Endodermal cell (in vitro differentiated cells): ENCODE measurements around the gene PTGES3. TPM values are rescaled to one million over a fixed set of nuclear protein-coding genes. Genes with fewer than 3 reads are reported as not detected.
A peak's percentile ranks its signal among the peaks of the same experiment; 100 is the strongest.

Source experiments
- DNase-seq: peaks from one replicate; pipeline ENCODE4 v3.0.0-alpha.2; 2017
- H3K27ac ChIP-seq: 2 replicates; pipeline ENCODE4 v1.5.1; 2013; ENCODE audit warnings: mild to moderate bottlenecking, low read depth, low read length, moderate library complexity
- H3K27me3 ChIP-seq: 2 replicates; pipeline ENCODE4 v1.6.1; 2013; ENCODE audit warnings: mild to moderate bottlenecking, low read length, moderate library complexity; ENCODE audit not compliant: insufficient read depth, control insufficient read depth, poor library complexity, severe bottlenecking
- H3K36me3 ChIP-seq: 2 replicates; pipeline ENCODE4 v1.7.0; 2013; ENCODE audit warnings: mild to moderate bottlenecking, low read length, moderate library complexity; ENCODE audit not compliant: control insufficient read depth, insufficient read depth
- H3K4me1 ChIP-seq: one replicate; pipeline ENCODE4 v1.7.0; 2013; ENCODE audit warnings: low read length; ENCODE audit not compliant: control insufficient read depth, insufficient read depth
- H3K4me3 ChIP-seq: 2 replicates; pipeline ENCODE4 v1.5.1; 2013; ENCODE audit warnings: mild to moderate bottlenecking, low read length, moderate library complexity
- H3K9ac ChIP-seq: 2 replicates; pipeline ENCODE4 v1.6.1; 2013; ENCODE audit warnings: mild to moderate bottlenecking, low read length, moderate library complexity; ENCODE audit not compliant: poor library complexity, severe bottlenecking; ENCODE audit errors: extremely low read depth
- H3K9me3 ChIP-seq: 2 replicates; pipeline ENCODE4 v1.6.1; 2013; ENCODE audit warnings: mild to moderate bottlenecking, low read length, moderate library complexity; ENCODE audit not compliant: control insufficient read depth
- H3K27ac Mint-ChIP-seq: 2 replicates; pipeline ENCODE4 v1.8.0; 2020; ENCODE audit warnings: mixed read lengths
- H3K27me3 Mint-ChIP-seq: 2 replicates; pipeline ENCODE4 v1.8.0; 2021; ENCODE audit warnings: mild to moderate bottlenecking, mixed read lengths; ENCODE audit not compliant: insufficient read depth
- H3K36me3 Mint-ChIP-seq: 2 replicates; pipeline ENCODE4 v1.8.0; 2020; ENCODE audit warnings: low read depth, mixed read lengths
- H3K4me1 Mint-ChIP-seq: 2 replicates; pipeline ENCODE4 v1.8.0; 2020; ENCODE audit warnings: mixed read lengths
- H3K4me3 Mint-ChIP-seq: 2 replicates; pipeline ENCODE4 v1.8.0; 2020; ENCODE audit warnings: mild to moderate bottlenecking, moderate library complexity, mixed read lengths
- H3K9me3 Mint-ChIP-seq: 2 replicates; pipeline ENCODE4 v1.8.0; 2020; ENCODE audit warnings: mild to moderate bottlenecking, mixed read lengths
- WGBS, 2 experiments: methylation state at CpG; one replicate each; pipeline versions ENCODE4 v1.1.5 to v1.1.7; 2013; ENCODE audit warnings: missing lambda C conversion rate in 2 of 2, mixed read lengths in 1 of 2; ENCODE audit not compliant: insufficient coverage in 1 of 2, insufficient read length in 1 of 2; 5-methylcytosine and 5-hydroxymethylcytosine counted together
- total RNA-seq, 2 donors: library from RNA; stranded (reverse); fragmentation: NEBNext Ultra II Directional in 1 of 2; extraction: Animal tissue kit (Norgen Biotek cat#: 25700) in 1 of 2; gene quantifications; 2 replicates in 1 of 2; 3 replicates in 1 of 2; pipeline ENCODE4 v1.2.1, GENCODE V29; 2021
- TF ChIP-seq, protein P1 (sequence below): fragments of 200-600 bp; sonication (generic); conservative IDR thresholded peaks from 2 replicates; pipeline ENCODE4 v1.5.0; 2021; ENCODE audit warnings: antibody characterized with exemption, mild to moderate bottlenecking

The PTGES3 gene
- total RNA-seq, 2 donors from 2014 or later = 275 to 320 TPM

DNA sequence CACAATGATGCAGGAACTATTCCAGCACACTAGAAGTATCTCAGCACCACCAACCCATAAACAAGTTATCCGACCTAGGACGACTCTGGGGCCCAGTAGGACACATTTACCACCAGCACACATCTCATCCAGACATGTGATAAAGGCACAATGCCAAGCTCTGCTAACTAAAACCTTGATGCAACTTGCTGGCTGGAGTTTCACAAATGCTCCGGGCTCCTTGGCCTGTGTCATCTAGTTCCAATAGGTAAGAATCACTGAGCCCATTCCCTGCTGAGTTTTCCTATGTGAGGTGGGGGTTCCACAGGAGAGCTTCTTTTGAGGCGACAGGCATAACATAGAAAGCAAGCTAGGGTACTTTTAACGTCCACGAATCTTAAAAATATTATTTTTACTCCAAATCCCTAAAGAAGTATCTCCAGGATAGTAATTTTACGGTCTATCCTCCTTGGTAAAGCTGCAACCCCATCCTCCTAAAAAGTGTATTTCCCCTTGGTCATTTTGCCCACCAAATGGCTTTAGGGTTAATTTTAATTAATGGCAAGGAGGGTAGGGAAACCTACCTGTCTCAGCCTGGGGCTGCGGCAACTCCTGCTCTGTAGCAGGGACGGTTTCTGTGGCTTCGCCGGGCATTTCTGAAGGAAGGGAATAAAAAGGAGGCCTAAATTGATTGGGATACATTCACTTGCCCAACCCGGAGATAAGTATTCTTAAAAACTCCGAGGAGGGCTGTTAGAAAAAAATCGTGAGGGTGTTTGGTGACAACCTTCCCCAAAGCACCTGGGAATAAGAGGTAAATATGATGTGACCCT, 36.0 kb upstream of the PTGES3 start:
- H3K4me1 Mint-ChIP-seq = peaks cover 48% of the 10 kb centered on the region
- no peaks in the 10 kb centered on the region for H3K27me3 Mint-ChIP-seq
- no peaks in the 10 kb centered on the region for H3K27me3 ChIP-seq
- H3K9me3 ChIP-seq = no peaks in the 10 kb centered on the region
- H3K36me3 ChIP-seq = peaks cover 51% of the 10 kb centered on the region
- peak overlapping the region; percentile 99 for H3K27ac Mint-ChIP-seq
- peak overlapping the region; percentile 100 for H3K4me3 Mint-ChIP-seq
- no peaks in the 10 kb centered on the region for H3K9me3 Mint-ChIP-seq
- H3K4me1 ChIP-seq = peaks cover 3% of the 10 kb centered on the region
- peaks cover 59% of the 10 kb centered on the region for H3K36me3 Mint-ChIP-seq
- WGBS, 2 experiments = 4% methylated on average over 8 to 14 of the region's 14 CpGs
- peak overlapping the region; percentile 99 for H3K9ac ChIP-seq
- peak; percentile 59 for DNase-seq
- TF ChIP-seq, protein P1, sequence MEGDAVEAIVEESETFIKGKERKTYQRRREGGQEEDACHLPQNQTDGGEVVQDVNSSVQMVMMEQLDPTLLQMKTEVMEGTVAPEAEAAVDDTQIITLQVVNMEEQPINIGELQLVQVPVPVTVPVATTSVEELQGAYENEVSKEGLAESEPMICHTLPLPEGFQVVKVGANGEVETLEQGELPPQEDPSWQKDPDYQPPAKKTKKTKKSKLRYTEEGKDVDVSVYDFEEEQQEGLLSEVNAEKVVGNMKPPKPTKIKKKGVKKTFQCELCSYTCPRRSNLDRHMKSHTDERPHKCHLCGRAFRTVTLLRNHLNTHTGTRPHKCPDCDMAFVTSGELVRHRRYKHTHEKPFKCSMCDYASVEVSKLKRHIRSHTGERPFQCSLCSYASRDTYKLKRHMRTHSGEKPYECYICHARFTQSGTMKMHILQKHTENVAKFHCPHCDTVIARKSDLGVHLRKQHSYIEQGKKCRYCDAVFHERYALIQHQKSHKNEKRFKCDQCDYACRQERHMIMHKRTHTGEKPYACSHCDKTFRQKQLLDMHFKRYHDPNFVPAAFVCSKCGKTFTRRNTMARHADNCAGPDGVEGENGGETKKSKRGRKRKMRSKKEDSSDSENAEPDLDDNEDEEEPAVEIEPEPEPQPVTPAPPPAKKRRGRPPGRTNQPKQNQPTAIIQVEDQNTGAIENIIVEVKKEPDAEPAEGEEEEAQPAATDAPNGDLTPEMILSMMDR = no peak
- peak overlapping the region; percentile 99 for H3K4me3 ChIP-seq
- H3K27ac ChIP-seq = peak overlapping the region; percentile 95

DNA sequence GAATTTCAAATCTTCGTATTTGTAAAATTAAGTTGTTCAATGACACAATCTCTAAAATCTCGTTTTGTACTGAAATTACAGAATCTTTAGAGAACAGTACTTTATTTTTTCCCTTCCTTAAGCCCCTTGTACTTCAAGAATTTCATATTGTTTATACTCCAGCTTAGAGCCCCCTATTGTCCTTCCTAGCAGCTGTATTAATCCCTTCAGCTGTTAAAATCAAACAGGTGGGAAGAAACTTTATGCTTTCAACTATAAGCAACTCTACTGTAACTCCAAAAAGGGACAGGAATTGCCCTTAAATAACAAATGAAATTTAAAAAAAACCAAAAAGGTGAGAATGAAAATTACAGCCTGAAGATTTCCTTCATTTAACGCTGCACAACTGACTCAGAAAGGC, 35.3 kb upstream of the PTGES3 start:
- Histone ChIP-seq H3K27me3 (no peaks in the 10 kb centered on the region), H3K9me3 (no peaks in the 10 kb centered on the region), H3K4me1 (peaks cover 3% of the 10 kb centered on the region), H3K36me3 (peaks cover 55% of the 10 kb centered on the region), H3K27ac (no peak overlapping the region), H3K9ac (peak overlapping the region; percentile 99), H3K4me3 (peak overlapping the region; percentile 99)
- Mint-ChIP-seq H3K27ac (peak overlapping the region; percentile 99), H3K27me3 (no peaks in the 10 kb centered on the region), H3K4me3 (peak overlapping the region; percentile 100), H3K9me3 (no peaks in the 10 kb centered on the region), H3K36me3 (peaks cover 60% of the 10 kb centered on the region), H3K4me1 (peaks cover 52% of the 10 kb centered on the region)
- no peak for DNase-seq
- 64 to 74% methylated on average over 3 of the region's 3 CpGs for WGBS, 2 experiments
- TF ChIP-seq, protein P1 = no peak

DNA sequence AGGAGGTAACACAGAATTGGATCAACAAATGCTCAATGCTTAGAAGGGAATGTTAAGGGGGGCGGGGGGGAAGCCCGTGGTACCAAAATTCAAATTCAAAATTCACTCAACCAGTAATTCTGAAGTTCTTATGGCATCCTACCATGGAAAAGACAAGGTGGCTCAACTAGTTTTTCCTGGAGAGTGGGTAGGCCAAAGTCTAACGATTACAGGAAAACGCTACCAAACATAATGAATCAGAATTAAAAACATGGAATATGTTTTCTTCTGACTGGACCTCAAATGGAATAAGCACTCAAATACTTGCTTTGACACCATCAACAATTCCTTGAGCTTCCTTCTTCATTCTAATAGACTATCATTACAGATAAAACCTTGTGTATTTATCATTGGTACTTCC, 34.7 kb upstream of the PTGES3 start:
- Mint-ChIP-seq H3K27ac (peak overlapping the region; percentile 40), H3K27me3 (no peaks in the 10 kb centered on the region), H3K36me3 (peaks cover 56% of the 10 kb centered on the region), H3K9me3 (no peaks in the 10 kb centered on the region), H3K4me3 (peak overlapping the region; percentile 100), H3K4me1 (peaks cover 52% of the 10 kb centered on the region)
- 81 to 90% methylated on average over 2 to 4 of the region's 4 CpGs for WGBS, 2 experiments
- Histone ChIP-seq H3K4me1 (peaks cover 3% of the 10 kb centered on the region), H3K27ac (no peak overlapping the region), H3K27me3 (no peaks in the 10 kb centered on the region), H3K36me3 (peaks cover 55% of the 10 kb centered on the region), H3K9ac (peak overlapping the region; percentile 99), H3K4me3 (peak overlapping the region; percentile 99), H3K9me3 (no peaks in the 10 kb centered on the region)
- DNase-seq = no peak
- TF ChIP-seq, protein P1 = no peak
